CD14-positive monocyte (primary cell): Measurements from ENCODE around the gene ATL3. TPM values are rescaled to one million over a fixed set of nuclear protein-coding genes. Genes with fewer than 3 reads are reported as not detected.

ENCODE experiments used
- DNase-seq, 3 donors: peaks; one replicate each; pipeline ENCODE4 v3.0.0-alpha.2; 2011 to 2022
- H2AFZ ChIP-seq: 2 replicates; pipeline ENCODE4 v1.6.0; 2012; ENCODE audit warnings: mild to moderate bottlenecking, low read depth, low read length, inconsistent platforms; ENCODE audit not compliant: insufficient read depth, poor library complexity, severe bottlenecking
- H3K27ac ChIP-seq, 2 donors: 1 replicate in 1 of 2; 2 replicates in 1 of 2; pipeline ENCODE4 v1.5.1; 2012 to 2013; ENCODE audit warnings: low read length in 2 of 2, control low read depth in 1 of 2, inconsistent platforms in 1 of 2, low read depth in 1 of 2, mild to moderate bottlenecking in 1 of 2
- H3K27me3 ChIP-seq, 2 donors: one replicate each; pipeline versions ENCODE4 v1.6.0 to v1.6.1; 2011 to 2013; ENCODE audit warnings: low read length in 2 of 2; ENCODE audit not compliant: control insufficient read depth in 2 of 2, insufficient read depth in 2 of 2
- H3K36me3 ChIP-seq, 2 donors: replicated peaks in 1 of 2; 1 replicate in 1 of 2; 2 replicates in 1 of 2; pipeline versions ENCODE4 v1.5.1 to v1.6.1; 2012 to 2013; ENCODE audit warnings: low read length in 2 of 2, control low read depth in 1 of 2, inconsistent platforms in 1 of 2, mild to moderate bottlenecking in 1 of 2; ENCODE audit not compliant: insufficient read depth in 2 of 2, control insufficient read depth in 1 of 2
- H3K4me1 ChIP-seq, 2 donors: 1 replicate in 1 of 2; 2 replicates in 1 of 2; pipeline versions ENCODE4 v1.5.1 to v1.6.1; 2012 to 2013; ENCODE audit warnings: low read length in 2 of 2, control low read depth in 1 of 2, inconsistent platforms in 1 of 2, mild to moderate bottlenecking in 1 of 2, moderate library complexity in 1 of 2; ENCODE audit not compliant: insufficient read depth in 2 of 2, control insufficient read depth in 1 of 2
- H3K4me2 ChIP-seq: replicated peaks from 2 replicates; pipeline ENCODE3; 2012; ENCODE audit warnings: low read length, moderate library complexity, mild to moderate bottlenecking; ENCODE audit not compliant: poor library complexity, severe bottlenecking; ENCODE audit errors: extremely low read depth
- H3K4me3 ChIP-seq, 3 experiments: fragments of 200-600 bp in 1 of 3; sonication (generic) in 1 of 3; replicated peaks in 1 of 3; 1 replicate in 2 of 3; 2 replicates in 1 of 3; pipeline ENCODE4 v1.5.1; 2011 to 2013; ENCODE audit warnings: low read length in 3 of 3, mild to moderate bottlenecking in 3 of 3, control low read depth in 2 of 3, low read depth in 2 of 3, inconsistent platforms in 1 of 3, moderate library complexity in 1 of 3
- H3K79me2 ChIP-seq: 2 replicates; pipeline ENCODE4 v1.6.0; 2012; ENCODE audit warnings: mild to moderate bottlenecking, control low read depth, inconsistent platforms, low read length, moderate library complexity; ENCODE audit not compliant: insufficient read depth
- H3K9ac ChIP-seq: 2 replicates; pipeline ENCODE4 v1.6.0; 2017; ENCODE audit warnings: low read length, mild to moderate bottlenecking; ENCODE audit not compliant: insufficient read depth, poor library complexity, severe bottlenecking
- H3K9me3 ChIP-seq, 2 donors: replicated peaks in 1 of 2; 1 replicate in 1 of 2; 2 replicates in 1 of 2; pipeline versions ENCODE4 v1.5.1 to v1.6.1; 2012 to 2013; ENCODE audit warnings: low read length in 2 of 2, control low read depth in 1 of 2; ENCODE audit not compliant: control insufficient read depth in 1 of 2, insufficient read depth in 1 of 2
- H4K20me1 ChIP-seq: 2 replicates; pipeline ENCODE4 v1.6.0; 2012; ENCODE audit warnings: mild to moderate bottlenecking, low read length, control low read depth, moderate library complexity; ENCODE audit not compliant: insufficient read depth
- H3K27ac Mint-ChIP-seq, 7 donors: one replicate each; pipeline ENCODE4 v1.8.0; 2020; ENCODE audit warnings: mild to moderate bottlenecking in 7 of 7, mixed read lengths in 7 of 7, moderate library complexity in 6 of 7, inconsistent platforms in 2 of 7
- H3K27me3 Mint-ChIP-seq, 3 donors: one replicate each; pipeline ENCODE4 v1.8.0; 2021 to 2022; ENCODE audit warnings: low read depth in 3 of 3, mild to moderate bottlenecking in 3 of 3, mixed read lengths in 3 of 3, moderate library complexity in 3 of 3, inconsistent platforms in 1 of 3
- H3K36me3 Mint-ChIP-seq, 2 donors: one replicate each; pipeline ENCODE4 v1.8.0; 2020; ENCODE audit warnings: mixed read lengths in 2 of 2, inconsistent platforms in 1 of 2, mild to moderate bottlenecking in 1 of 2
- H3K4me1 Mint-ChIP-seq: one replicate; pipeline ENCODE4 v1.8.0; 2020; ENCODE audit warnings: mild to moderate bottlenecking, mixed read lengths
- H3K4me3 Mint-ChIP-seq, 2 donors: one replicate each; pipeline ENCODE4 v1.8.0; 2020; ENCODE audit warnings: mild to moderate bottlenecking in 2 of 2, mixed read lengths in 2 of 2, moderate library complexity in 1 of 2
- H3K9me3 Mint-ChIP-seq, 7 donors: one replicate each; pipeline ENCODE4 v1.8.0; 2020 to 2022; ENCODE audit warnings: mixed read lengths in 7 of 7, mild to moderate bottlenecking in 6 of 7, moderate library complexity in 6 of 7, inconsistent platforms in 2 of 7
- CTCF ChIP-seq: fragments of 200-600 bp; IDR thresholded peaks from one replicate; pipeline ENCODE4 v1.8.0; 2022; ENCODE audit warnings: antibody characterized with exemption, mild to moderate bottlenecking
- WGBS: methylation state at CpG from one replicate; pipeline ENCODE4 v1.1.5; 2013; ENCODE audit warnings: missing lambda C conversion rate; ENCODE audit not compliant: insufficient coverage; 5-methylcytosine and 5-hydroxymethylcytosine counted together
- intact Hi-C, 2 donors: fragments of 100-400 bp; cut with micrococcal nuclease; formaldehyde crosslinking; loops; one replicate each; pipeline versions ENCODE4 v1.15.0 to v1.15.1; 2023
- polyA plus RNA-seq, 3 donors: library from polyadenylated mRNA; depleted of rRNA in 1 of 3; unstranded in 2 of 3; stranded (reverse) in 1 of 3; fragments of 300-500 nt in 2 of 3; fragments of >200 nt in 1 of 3; fragmentation: Illumina TruSeq in 2 of 3; gene quantifications; 1 replicate in 2 of 3; 2 replicates in 1 of 3; pipeline ENCODE4 v1.2.3, GENCODE V29; 2012 to 2021

The ATL3 gene
- polyA plus RNA-seq, 3 donors: 10.6 to 25.5 (median 22.7) TPM

- Mint-ChIP-seq H3K9me3 (peaks cover 0 to 2% (median 0%) of the 10 kb centered on the region in 7 donors), H3K27ac (no peak overlapping the region), H3K4me1 (peaks cover 44% of the 10 kb centered on the region), H3K4me3 (peak overlapping the region in 1 of 2 donors; percentile 3), H3K27me3 (peaks cover 0 to 3% (median 2%) of the 10 kb centered on the region in 3 donors), H3K36me3 (peaks cover 8 to 11% of the 10 kb centered on the region in 2 donors)
- no peaks in the 10 kb centered on the region for H4K20me1 ChIP-seq
- H3K4me2 ChIP-seq: no peak overlapping the region
- TF ChIP-seq CTCF: no peak
- H2AFZ ChIP-seq: no peak overlapping the region
- no peak for DNase-seq
- H3K79me2 ChIP-seq: no peaks in the 10 kb centered on the region
- H3K36me3 ChIP-seq: peaks cover 6 to 16% of the 10 kb centered on the region in 2 donors
- peaks cover 30 to 52% of the 10 kb centered on the region in 2 donors for H3K4me1 ChIP-seq
- no peaks in the 10 kb centered on the region for H3K9me3 ChIP-seq
- intact Hi-C loops: loop anchor here (5.0 to 10.0 kb wide), 3 partner anchors 51 to 119 kb away; partner anchors contain the start of gene LGALS12 (in 1 of the 2)
- H3K4me3 ChIP-seq: no peak overlapping the region
- WGBS: 88% methylated on average over 3 of the region's 7 CpGs
- H3K27me3 ChIP-seq: no peaks in the 10 kb centered on the region
- H3K27ac ChIP-seq: no peak overlapping the region
- no peak overlapping the region for H3K9ac ChIP-seq
These were observed 47.5 kb downstream of the ATL3 start for GRCh38 chr11:63623513-63624140.

- no peak overlapping the region for H3K9ac ChIP-seq
- no peak overlapping the region for H3K4me3 ChIP-seq
- H4K20me1 ChIP-seq: no peaks in the 10 kb centered on the region
- H3K4me2 ChIP-seq: no peak overlapping the region
- H3K9me3 ChIP-seq: no peaks in the 10 kb centered on the region
- Mint-ChIP-seq H3K36me3 (peaks cover 1 to 2% of the 10 kb centered on the region in 2 donors), H3K9me3 (peaks cover 0 to 2% (median 0%) of the 10 kb centered on the region in 7 donors), H3K4me1 (peaks cover 48% of the 10 kb centered on the region), H3K27me3 (peaks cover 0 to 3% (median 2%) of the 10 kb centered on the region in 3 donors), H3K27ac (peak overlapping the region in 2 of 7 donors; percentile 18 to 58), H3K4me3 (no peak overlapping the region)
- H3K36me3 ChIP-seq: peaks cover 0 to 3% of the 10 kb centered on the region in 2 donors
- no peak overlapping the region for H2AFZ ChIP-seq
- no peaks in the 10 kb centered on the region for H3K79me2 ChIP-seq
- no peak for TF ChIP-seq CTCF
- intact Hi-C loops: loop anchor here (1.0 to 10.0 kb wide), 4 partner anchors 10 to 118 kb away; partner anchors contain the start of gene LGALS12 (in 1 of the 2)
- H3K4me1 ChIP-seq: peaks cover 30 to 65% of the 10 kb centered on the region in 2 donors
- no peak for DNase-seq
- no peak overlapping the region for H3K27ac ChIP-seq
- 83% methylated on average over 2 of the region's 2 CpGs for WGBS
- no peaks in the 10 kb centered on the region for H3K27me3 ChIP-seq
These were observed 48.9 kb downstream of the ATL3 start for GRCh38 chr11:63622323-63622722.
